IMR-90 (cell line): ENCODE results near the gene DCUN1D3.

Experiments
- FOS ChIP-seq: fragments of 150-350 bp; IDR thresholded peaks from 2 replicates; pipeline ENCODE4 v1.6.1; 2016; ENCODE audit warnings: low read depth, low read length
- RFX5 ChIP-seq: IDR thresholded peaks from 2 replicates; pipeline ENCODE4 v1.8.0; 2012; ENCODE audit warnings: low read depth, mild to moderate bottlenecking, low read length, moderate library complexity

DNA sequence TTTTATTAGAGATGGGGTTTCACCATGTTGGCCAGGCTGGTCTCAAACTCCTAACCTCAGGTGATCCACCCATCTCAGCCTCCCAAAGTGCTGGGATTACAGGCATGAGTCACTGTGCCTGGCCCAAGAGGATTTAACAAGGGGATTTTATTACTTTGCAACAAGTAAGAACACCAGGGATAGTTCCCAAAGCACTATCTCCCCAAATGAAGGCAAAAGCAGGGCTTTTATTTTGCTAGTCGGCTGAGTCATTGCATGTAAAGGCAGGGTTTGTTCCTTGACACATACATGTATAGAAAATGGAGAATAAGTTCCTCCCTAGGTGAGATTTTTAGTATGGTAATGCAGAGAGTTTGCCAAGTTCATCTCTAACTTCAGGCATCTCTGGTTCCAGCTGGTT is 69.8 kb downstream of the DCUN1D3 start:
- TF ChIP-seq FOS (no peak), RFX5 (no peak)
